ENCODE data around the gene RALGAPA1.
"Not testable (repeated sequence)": the region's sequence is repeated elsewhere in the genome, so short reads cannot be mapped to it uniquely, and the experiment has no call there.

- not testable (repeated sequence) for TF ChIP-seq CTCF (IDR thresholded peaks at IDR 0.05; ENCODE audit: borderline replicate concordance, extremely low read depth, low read length, poor library complexity, severe bottlenecking); EZH2 (IDR thresholded peaks at IDR 0.05; ENCODE audit: borderline replicate concordance, low read depth, low read length, severe bottlenecking)
Measured at GRCh38 chr14:35824446-35825165, 15.5 kb upstream of the RALGAPA1 start.

Data from DND-41 (cell line).